ENCODE data around the gene KIF21A.

GRCh38 chr12:39292125-39292630, 150.7 kb downstream of the KIF21A start:
- TF ChIP-seq CTCF (IDR thresholded peaks at IDR 0.05; ENCODE audit: insufficient read depth, low read length, poor library complexity, severe bottlenecking) (no peak), EZH2phosphoT487 (conservative IDR thresholded peaks at IDR 0.05; ENCODE audit: low read length) (no peak)

Measured in SU-DHL-6 (cell line).